HG03575 (cell line): ENCODE measurements around the gene SMARCAD1.
"Not testable (repeated sequence)": the region's sequence is repeated elsewhere in the genome, so short reads cannot be mapped to it uniquely, and the experiment has no call there.

Source experiments
- ATAC-seq: cut with Tn5 transposase; IDR thresholded peaks from one replicate; pipeline ENCODE4 v1.9.1; 2021; ENCODE audit not compliant: unreplicated experiment, insufficient number of reproducible peaks, low FRiP score; ENCODE audit errors: extremely low read depth

SMARCAD1 gene

DNA sequence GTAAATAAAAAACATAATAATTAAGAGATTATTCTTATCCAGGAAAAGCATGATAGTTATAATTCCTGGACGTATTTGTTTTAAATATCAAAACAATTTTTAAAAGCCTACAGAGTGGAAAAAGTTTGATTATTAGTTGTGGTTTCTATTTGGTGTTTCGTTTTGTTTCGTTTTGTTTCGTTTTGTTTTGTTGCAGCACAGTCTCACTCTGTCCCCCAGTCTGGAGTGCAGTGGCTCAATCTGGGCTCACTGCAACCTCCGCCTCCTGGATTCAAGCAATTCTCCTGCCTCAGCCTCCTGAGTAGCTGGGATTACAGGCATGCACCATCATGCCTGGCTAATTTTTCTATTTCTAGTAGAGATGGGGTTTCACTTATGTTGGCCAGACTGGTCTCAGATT lies 129.1 kb downstream of the SMARCAD1 start:
- ATAC-seq, result not testable (repeated sequence)

DNA sequence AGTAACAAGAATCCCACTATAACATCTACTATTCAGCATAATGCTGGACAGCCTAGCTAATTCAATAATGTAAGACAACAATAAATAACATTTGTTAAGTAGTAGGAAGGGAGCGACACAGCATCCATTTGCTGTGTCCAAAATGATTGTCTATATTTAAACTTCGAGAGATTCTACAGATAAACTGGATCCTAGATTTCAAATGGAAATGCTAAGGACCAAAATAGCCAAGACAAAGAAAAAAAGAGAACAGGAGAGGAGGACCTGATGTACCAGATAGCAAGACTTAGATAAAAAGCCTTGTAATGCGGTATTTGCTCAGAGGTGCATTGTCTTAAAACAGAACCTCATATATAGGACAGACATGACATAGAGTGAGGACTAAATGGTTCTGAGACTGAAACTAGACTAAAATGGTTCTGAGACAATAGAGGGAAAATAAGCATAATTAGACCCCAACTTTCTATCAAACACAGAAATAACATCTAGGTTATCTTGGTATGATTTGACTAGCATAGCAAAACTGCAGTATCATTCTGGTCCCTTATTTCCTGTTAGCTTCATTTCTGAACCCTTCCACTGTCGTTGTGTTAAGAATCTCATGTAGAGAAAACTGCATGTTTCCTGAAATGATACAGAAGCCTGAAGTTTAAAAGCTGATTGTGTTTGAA lies 131.2 kb downstream of the SMARCAD1 start:
- peak; percentile 89 for ATAC-seq

DNA sequence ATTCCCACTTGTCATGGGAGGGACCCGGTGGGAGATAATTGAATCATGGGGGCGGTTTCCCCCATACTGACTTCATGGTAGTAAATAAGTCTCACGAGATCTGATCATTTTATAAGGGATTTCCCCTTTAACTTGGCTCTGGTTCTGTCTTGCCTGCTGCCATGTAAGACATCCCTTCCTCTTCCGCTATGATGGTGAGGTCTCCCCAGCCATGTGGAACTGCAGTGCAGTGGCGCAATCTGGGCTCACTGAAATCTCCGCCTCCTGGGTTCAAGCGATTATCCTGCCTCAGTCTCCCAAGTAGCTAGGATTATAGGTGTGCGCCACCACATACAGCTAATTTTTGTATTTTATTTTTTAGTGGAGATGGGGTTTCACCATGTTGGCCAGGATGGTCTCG lies 132.1 kb downstream of the SMARCAD1 start:
- no peak for ATAC-seq
